DOHH2 (cell line): ENCODE data around the gene ARL8B.

Source experiments
- CTCF ChIP-seq: fragments of 200-600 bp; sonication (generic); IDR thresholded peaks from one replicate; pipeline ENCODE4 v1.5.1; 2014; ENCODE audit warnings: antibody characterized with exemption, mild to moderate bottlenecking, low read depth, low read length; ENCODE audit not compliant: poor library complexity, severe bottlenecking
- EZH2phosphoT487 ChIP-seq: fragments of 200-600 bp; sonication (generic); IDR thresholded peaks from 2 replicates; pipeline ENCODE4 v1.6.1; 2017; ENCODE audit warnings: borderline replicate concordance, mild to moderate bottlenecking, antibody characterized with exemption, low read length, moderate library complexity, mixed read lengths

DNA sequence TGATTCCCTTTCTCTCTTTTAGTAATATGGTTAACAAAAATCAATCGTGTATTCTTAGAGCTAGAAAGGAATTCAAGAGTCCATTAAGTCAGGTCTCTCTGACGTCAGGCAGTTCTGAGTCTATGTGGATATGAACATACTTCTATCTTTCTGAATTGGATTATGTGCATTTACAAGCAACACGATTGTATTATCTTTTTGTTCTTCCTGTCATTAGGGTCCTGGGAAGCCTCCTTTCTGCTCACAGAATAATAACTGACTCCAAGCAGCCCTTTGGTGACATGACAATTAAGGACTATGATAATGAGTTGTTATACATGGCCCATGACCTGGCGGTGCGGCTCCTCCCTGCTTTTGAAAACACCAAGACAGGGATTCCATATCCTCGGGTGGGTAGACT, 79.4 kb downstream of the ARL8B start:
- no peak for TF ChIP-seq CTCF
- TF ChIP-seq EZH2phosphoT487 = no peak
